Measurements from ENCODE around the gene CNTNAP2.

Gene CNTNAP2

GRCh38 chr7:147432079-147432478 is 1315.5 kb downstream of the CNTNAP2 start:
- ChIA-PET CTCF (interaction anchor here (0.8 kb wide), 1 partner anchor 16 kb away, joined by 3 read pairs; no protein-coding TSS in a partner anchor), POLR2A (no interaction called here)
- Histone ChIP-seq H3K9me3 (ENCODE audit: control insufficient read depth, insufficient read depth, low read depth, low read length) (no peaks in the 10 kb centered on the region), H3K36me3 (ENCODE audit: control insufficient read depth in 2 of 2, insufficient read depth in 1 of 2, low read length in 2 of 2) (no peaks in the 10 kb centered on the region), H3K4me3 (ENCODE audit: low read depth, low read length) (no peak overlapping the region), H3K27ac (ENCODE audit: extremely low read depth, low read depth, low read length) (no peak overlapping the region), H3K4me1 (ENCODE audit: control insufficient read depth, insufficient read depth, low read length) (no peaks in the 10 kb centered on the region)
- TF ChIP-seq ZBTB10 (tag by site-specific recombination; IDR thresholded peaks at IDR 0.05) (no peak), ZNF596 (tag by site-specific recombination; IDR thresholded peaks at IDR 0.05) (no peak), FEZF1 (tag by site-specific recombination; IDR thresholded peaks at IDR 0.05) (no peak), ZNF416 (tag by site-specific recombination; IDR thresholded peaks at IDR 0.05) (no peak), ZNF16 (tag by site-specific recombination; IDR thresholded peaks at IDR 0.05; ENCODE audit: low read depth) (no peak), ZNF623 (tag by site-specific recombination; IDR thresholded peaks at IDR 0.05) (no peak), ZNF513 (tag by site-specific recombination; IDR thresholded peaks at IDR 0.05) (no peak), ZNF148 (tag by site-specific recombination; IDR thresholded peaks at IDR 0.05; ENCODE audit: borderline replicate concordance) (no peak), ZNF202 (tag by site-specific recombination; IDR thresholded peaks at IDR 0.05; ENCODE audit: borderline replicate concordance) (no peak), PRDM2 (tag by site-specific recombination; IDR thresholded peaks at IDR 0.05; ENCODE audit: borderline replicate concordance) (no peak), ZXDB (tag by site-specific recombination; IDR thresholded peaks at IDR 0.05) (no peak), ZNF571 (tag by site-specific recombination; IDR thresholded peaks at IDR 0.05) (no peak), ZNF175 (tag by site-specific recombination; IDR thresholded peaks at IDR 0.05) (no peak), ZNF521 (tag by site-specific recombination; IDR thresholded peaks at IDR 0.05) (no peak), ZNF660 (tag by site-specific recombination; IDR thresholded peaks at IDR 0.05) (no peak), ZFP69B (tag by site-specific recombination; IDR thresholded peaks at IDR 0.05) (no peak)
